ENCODE results near the gene PHLDA1.

- TF ChIP-seq CTCF (IDR thresholded peaks at IDR 0.05; ENCODE audit: low read length) (no peak), EZH2 (IDR thresholded peaks at IDR 0.05; ENCODE audit: borderline replicate concordance, low read length) (no peak)
Measured at GRCh38 chr12:75976913-75977312, 54.7 kb downstream of the PHLDA1 start.

Data from OCI-LY1 (cell line).